Measurements from ENCODE around the gene FAM162A.

FAM162A gene

GRCh38 chr3:122387709-122388108 is 3.7 kb downstream of the FAM162A start:
- in situ Hi-C loops (cut with MboI; ENCODE audit: low sequenced_read_pairs): no loop called here

- in situ Hi-C loops (cut with MboI; ENCODE audit: low sequenced_read_pairs): no loop called here
Measured at GRCh38 chr3:122389197-122389596, 5.2 kb downstream of the FAM162A start.

- in situ Hi-C loops (cut with MboI; ENCODE audit: low sequenced_read_pairs): no loop called here
Measured at GRCh38 chr3:122389892-122390291, 5.9 kb downstream of the FAM162A start.

- in situ Hi-C loops (cut with MboI; ENCODE audit: low sequenced_read_pairs): no loop called here
Measured at GRCh38 chr3:122390665-122391064, 6.7 kb downstream of the FAM162A start.

- in situ Hi-C loops (cut with MboI; ENCODE audit: low sequenced_read_pairs): no loop called here
Measured at GRCh38 chr3:122391681-122392446, 7.9 kb downstream of the FAM162A start.

GRCh38 chr3:122392868-122393844 is 9.2 kb downstream of the FAM162A start:
- in situ Hi-C loops (cut with MboI; ENCODE audit: low sequenced_read_pairs): no loop called here

GRCh38 chr3:122394173-122394572 is 10.2 kb downstream of the FAM162A start:
- in situ Hi-C loops (cut with MboI; ENCODE audit: low sequenced_read_pairs): no loop called here

GRCh38 chr3:122395582-122395981 is 11.6 kb downstream of the FAM162A start:
- in situ Hi-C loops (cut with MboI; ENCODE audit: low sequenced_read_pairs): no loop called here

- in situ Hi-C loops (cut with MboI; ENCODE audit: low sequenced_read_pairs): no loop called here
Measured at GRCh38 chr3:122396511-122396910, 12.5 kb downstream of the FAM162A start.

GRCh38 chr3:122397201-122397600 is 13.2 kb downstream of the FAM162A start:
- in situ Hi-C loops (cut with MboI; ENCODE audit: low sequenced_read_pairs): no loop called here

- in situ Hi-C loops (cut with MboI; ENCODE audit: low sequenced_read_pairs): no loop called here
Measured at GRCh38 chr3:122398920-122399319, 14.9 kb downstream of the FAM162A start.

GRCh38 chr3:122403489-122403888 is 19.5 kb downstream of the FAM162A start:
- in situ Hi-C loops (cut with MboI; ENCODE audit: low sequenced_read_pairs): no loop called here

GRCh38 chr3:122405015-122405414 is 21.0 kb downstream of the FAM162A start:
- in situ Hi-C loops (cut with MboI; ENCODE audit: low sequenced_read_pairs): no loop called here

- in situ Hi-C loops (cut with MboI; ENCODE audit: low sequenced_read_pairs): no loop called here
Measured at GRCh38 chr3:122406198-122406597, 22.2 kb downstream of the FAM162A start.

- in situ Hi-C loops (cut with MboI; ENCODE audit: low sequenced_read_pairs): no loop called here
Measured at GRCh38 chr3:122407946-122408345, 24.0 kb downstream of the FAM162A start.

GRCh38 chr3:122409446-122409845 is 25.5 kb downstream of the FAM162A start:
- in situ Hi-C loops (cut with MboI; ENCODE audit: low sequenced_read_pairs): no loop called here

- in situ Hi-C loops (cut with MboI; ENCODE audit: low sequenced_read_pairs): no loop called here
Measured at GRCh38 chr3:122410111-122410510, 26.1 kb downstream of the FAM162A start.

- in situ Hi-C loops (cut with MboI; ENCODE audit: low sequenced_read_pairs): no loop called here
Measured at GRCh38 chr3:122410639-122411038, 26.7 kb downstream of the FAM162A start.

- in situ Hi-C loops (cut with MboI; ENCODE audit: low sequenced_read_pairs): no loop called here
Measured at GRCh38 chr3:122414391-122414790, 30.4 kb downstream of the FAM162A start.

GRCh38 chr3:122415104-122415744 is 31.2 kb downstream of the FAM162A start:
- in situ Hi-C loops (cut with MboI; ENCODE audit: low sequenced_read_pairs): no loop called here

Measured in HL-60/S4 treated with retinoic acid at 250 ng/mL for 4 days and 3 days (cell line).